Left renal pelvis (tissue), 4 donors: ENCODE measurements around the gene VOPP1. TPM values are rescaled to one million over a fixed set of nuclear protein-coding genes. Genes with fewer than 3 reads are reported as not detected.

Source experiments
- DNase-seq, 4 donors: peaks; one replicate each; pipeline ENCODE4 v3.0.0-alpha.2; 2013; ENCODE audit warnings: low read depth in 4 of 4, low spot score in 3 of 4
- polyA plus RNA-seq, 4 donors: library from polyadenylated mRNA; unstranded; fragments of 120-200 nt; gene quantifications; one replicate each; pipeline ENCODE4 v1.2.1, GENCODE V29; 2013; ENCODE audit not compliant: insufficient read length in 4 of 4

Gene VOPP1
- polyA plus RNA-seq, 4 donors = 41.4 to 61.0 (median 59.6) TPM

DNA sequence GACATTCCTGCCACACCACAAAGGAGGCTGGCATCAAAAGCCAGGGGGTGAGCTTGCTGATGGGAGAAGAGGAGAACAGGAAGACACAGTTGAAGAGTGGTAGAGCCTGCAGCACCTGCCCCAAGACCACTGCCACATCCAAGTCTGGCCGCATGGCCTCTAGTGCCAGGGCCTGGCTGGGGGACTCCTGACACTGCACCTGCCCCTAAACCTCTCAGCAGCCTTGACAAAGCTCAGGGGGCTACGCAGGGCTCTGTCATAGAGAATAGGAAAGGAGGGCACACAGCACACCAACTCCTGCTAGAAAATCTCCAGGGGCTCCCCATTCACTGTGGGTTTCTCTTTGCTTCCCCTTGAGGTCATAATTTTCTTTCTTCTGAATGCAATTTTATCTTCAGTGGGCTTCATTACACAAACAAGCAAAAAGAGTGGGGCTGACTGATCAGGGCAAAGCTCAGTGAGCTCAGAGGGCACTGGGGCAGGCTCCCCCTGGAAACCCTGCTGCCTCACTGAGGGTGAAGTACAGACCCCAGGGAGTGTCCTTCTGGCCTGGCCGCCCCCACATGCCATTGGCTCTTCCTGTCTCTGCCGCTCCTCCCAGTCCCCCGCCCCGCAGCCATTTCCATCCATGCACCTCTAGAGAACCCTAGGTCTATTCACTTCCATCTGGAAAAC lies 37.2 kb downstream of the VOPP1 start:
- no peak for DNase-seq

- DNase-seq = no peak
Observed at GRCh38 chr7:55534262-55534915, 37.9 kb downstream of the VOPP1 start.

DNA sequence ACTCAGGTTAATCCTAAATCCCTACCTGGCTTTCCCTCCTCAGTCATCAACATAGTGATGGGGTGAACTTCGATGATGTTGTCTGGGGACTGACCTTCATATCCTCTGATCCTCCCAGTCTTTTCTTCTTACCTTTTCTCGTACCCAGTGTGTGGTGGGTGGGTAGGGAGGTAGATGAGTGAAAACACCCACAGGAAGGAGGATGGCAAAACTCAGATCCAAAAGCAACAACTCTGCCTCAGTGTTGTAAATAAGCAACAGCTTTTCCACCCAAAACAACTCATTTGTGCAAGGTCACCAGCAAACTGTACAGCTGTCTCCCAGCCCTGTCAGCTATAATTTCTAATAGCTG lies 38.6 kb downstream of the VOPP1 start:
- no peak for DNase-seq

- DNase-seq = no peak
Observed at GRCh38 chr7:55533050-55533728, 39.1 kb downstream of the VOPP1 start.

- DNase-seq = no peak
Observed at GRCh38 chr7:55532150-55532917, 40.0 kb downstream of the VOPP1 start.

DNA sequence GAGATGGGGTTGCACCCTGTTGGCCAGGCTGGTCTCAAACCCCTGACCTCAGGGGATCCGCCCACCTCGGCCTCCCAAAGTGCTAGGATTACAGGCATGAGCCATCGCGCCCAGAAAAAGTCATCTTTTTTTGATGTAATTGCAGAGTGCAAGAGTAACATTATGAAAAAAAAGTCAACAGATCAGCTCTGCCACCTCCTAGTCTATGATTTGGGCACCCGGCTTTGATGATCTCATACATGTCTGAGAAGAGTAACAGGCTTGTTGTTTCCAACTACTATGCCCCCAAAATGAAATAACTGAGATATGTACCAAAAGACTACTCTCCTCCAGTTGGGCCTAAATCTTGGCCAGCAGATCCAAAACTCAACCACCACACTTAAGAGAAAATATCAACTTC lies 40.8 kb downstream of the VOPP1 start:
- DNase-seq = no peak

- DNase-seq = no peak
Observed at GRCh38 chr7:55527307-55527706, 45.0 kb downstream of the VOPP1 start.

- no peak for DNase-seq
Observed at GRCh38 chr7:55526770-55527169, 45.5 kb downstream of the VOPP1 start.

DNA sequence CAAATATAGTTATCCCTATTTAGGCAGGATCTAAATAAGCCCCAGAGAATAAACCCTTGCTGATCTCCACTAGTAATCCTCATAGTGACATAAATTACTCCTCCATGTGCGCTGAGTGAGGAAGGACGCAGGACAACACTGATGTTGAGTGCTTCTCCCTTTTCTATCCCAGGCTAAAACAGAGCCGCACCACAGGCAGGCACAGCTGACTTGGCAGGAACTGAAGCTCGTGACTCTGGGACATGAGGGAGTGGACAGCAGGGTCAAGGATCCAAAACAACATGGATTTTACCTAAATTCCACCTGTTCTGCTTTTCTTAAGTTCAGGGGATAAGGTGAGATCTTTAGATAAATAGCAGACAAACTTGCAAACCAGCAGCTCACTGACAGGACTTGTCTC lies 46.0 kb downstream of the VOPP1 start:
- DNase-seq = no peak

- no peak for DNase-seq
Observed at GRCh38 chr7:55524558-55525310, 47.6 kb downstream of the VOPP1 start.

DNA sequence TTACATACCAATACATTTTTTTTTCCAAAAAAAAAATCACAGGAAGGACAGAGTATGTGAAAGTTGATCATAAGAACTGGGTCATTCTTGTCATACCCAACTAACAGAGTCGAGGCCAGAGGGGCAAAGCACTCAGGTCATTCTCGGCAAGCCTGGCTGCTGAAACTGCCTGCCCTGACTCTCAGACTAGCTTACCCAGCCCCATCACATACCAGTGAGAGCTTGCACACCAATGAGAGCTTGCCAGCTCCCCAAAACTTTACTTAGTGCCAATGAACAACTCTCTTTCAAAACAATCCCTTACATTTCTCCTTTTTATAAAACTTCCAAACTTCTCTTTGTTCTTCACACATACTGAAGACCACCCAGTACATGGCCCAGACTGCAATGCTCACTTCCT lies 48.9 kb downstream of the VOPP1 start:
- no peak for DNase-seq

DNA sequence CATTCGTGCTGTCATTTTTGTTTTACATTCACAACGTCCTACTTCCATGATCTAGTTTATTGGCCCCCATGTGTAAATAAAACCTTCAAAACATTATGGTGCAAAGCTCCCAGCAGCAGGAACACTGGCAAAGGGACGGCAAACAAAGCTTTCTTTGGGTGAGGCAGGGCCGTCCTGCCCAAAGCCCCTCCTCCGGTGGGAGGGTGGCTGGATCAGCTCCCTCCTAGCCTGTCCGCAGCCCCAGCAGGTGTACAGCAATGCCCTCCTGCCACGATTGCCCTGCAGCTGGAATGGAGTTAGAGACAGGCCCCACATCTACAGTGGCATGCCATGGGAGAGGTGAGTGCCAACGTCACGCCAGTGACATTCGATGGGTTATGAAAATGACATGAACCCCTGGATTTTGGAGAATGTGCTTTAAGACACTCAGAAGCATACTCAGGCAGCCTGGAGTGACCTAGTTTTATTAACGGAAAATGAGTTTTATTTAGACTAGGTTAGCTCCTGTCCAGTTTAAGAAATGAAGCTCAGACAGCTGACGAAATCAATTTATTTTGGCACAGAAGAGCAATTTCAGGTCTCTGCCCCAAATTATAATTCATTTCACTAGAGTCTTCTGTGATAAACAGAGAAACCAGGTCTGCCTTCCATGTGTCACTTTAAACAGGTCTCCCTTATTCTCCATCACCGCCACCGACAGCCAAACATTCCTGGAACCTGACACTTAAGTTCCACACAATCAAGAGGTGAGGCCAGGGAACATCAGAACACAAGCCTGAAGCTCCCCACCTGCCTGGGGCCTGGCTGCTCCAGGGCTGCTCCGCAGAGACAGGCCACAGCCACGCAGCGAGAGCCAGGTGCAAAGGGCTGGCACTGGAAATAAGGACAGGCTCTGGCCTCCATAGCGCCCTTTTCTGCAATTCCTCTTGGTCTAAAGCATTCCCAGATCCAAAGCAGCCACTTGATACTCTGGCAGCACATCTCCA lies 50.1 kb downstream of the VOPP1 start:
- DNase-seq = no peak

DNA sequence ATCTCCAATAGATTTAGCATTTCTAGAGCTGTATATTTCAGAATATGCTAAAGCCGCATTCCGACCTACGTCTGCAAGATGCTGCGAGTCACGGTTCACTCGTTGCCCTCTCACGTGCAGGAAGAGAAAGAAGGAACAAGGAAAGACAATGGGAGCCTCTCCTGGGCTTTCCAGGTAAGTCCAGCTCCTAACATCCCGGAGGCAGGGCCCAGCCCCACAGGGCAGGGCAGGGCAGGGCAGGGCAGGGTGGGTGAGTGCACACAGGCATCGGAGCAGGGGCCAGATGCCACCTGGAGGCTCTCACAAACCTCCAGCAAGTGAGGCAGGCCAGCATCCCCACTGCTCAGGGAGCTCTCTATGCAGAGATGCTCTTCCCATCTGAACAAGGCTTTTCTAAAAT lies 50.8 kb downstream of the VOPP1 start:
- no peak for DNase-seq

GRCh38 chr7:55520426-55521140 lies 51.7 kb downstream of the VOPP1 start:
- DNase-seq = no peak

DNA sequence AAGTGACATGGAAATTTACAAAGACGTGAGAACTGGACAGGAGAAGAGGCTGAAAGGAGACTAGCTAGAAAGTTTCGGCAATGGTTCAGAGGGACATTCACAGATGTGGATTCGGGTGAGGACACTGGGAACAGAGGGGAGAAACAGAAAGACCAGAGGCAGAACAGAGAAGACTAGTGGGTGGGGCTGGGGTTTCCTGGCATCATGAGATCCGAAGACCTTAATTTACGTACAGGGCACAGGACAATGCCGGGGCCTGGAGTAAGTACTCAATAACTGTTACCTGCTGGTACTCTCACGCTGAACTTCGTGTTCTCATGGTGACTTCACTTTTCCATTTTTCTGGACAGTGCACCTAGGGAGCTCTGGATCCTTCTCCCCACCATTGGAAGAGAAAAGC lies 53.5 kb downstream of the VOPP1 start:
- DNase-seq = no peak

DNA sequence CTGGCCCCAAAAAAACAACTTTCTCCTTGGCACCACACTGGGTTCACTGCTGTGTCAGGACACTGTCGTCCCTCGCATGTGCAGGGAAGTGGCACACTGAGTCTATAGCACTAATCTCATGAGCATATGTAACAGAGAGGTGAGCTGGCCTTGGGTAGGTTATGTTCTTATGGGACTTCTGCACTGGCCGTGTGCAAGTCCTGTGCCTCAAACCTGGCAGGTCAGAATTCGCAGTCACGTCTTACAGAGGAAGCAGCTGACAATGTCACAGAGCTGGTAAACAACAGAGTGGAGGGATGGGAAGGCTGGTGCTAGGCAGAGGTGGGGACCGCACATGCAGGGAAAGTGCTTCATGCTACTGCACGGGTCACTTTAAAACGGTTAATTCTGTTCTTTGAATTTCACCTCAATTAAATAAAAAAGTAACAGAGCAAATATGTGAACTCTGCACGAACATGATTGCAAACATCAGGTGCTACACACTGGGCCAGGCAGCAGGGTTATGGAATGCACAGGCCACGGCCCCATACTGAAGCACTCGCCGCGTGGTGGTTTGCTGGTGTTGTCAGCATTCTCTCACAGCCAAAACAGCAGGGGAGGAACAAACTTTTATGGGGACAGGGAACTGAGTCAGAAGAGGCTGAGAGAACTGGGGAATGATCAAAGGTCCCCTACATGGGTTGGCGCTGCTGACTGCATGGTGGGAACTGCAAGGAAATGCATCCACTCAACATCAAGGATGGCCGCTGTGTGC lies 54.2 kb downstream of the VOPP1 start:
- DNase-seq = no peak

DNA sequence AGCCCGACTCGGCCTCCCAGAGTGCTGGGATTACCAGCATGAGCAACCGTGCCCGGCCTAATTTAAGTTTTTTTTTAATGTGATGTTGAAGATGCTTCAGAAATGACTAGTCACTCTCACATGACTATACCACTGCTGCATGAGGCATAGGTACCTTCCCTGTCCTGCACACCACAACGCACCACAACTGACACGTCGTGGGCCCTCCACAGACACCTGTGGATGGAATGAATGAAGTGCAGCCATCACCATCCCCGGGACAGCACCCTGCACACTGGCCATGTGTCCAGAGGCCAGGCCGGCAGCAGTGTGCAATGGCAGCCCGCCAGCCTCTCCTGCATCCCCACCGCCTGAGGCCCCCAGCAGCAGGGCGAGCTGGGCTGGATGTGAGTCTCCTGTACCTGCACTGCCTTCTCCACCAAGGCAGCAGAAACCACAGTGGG lies 55.1 kb downstream of the VOPP1 start:
- no peak for DNase-seq

DNA sequence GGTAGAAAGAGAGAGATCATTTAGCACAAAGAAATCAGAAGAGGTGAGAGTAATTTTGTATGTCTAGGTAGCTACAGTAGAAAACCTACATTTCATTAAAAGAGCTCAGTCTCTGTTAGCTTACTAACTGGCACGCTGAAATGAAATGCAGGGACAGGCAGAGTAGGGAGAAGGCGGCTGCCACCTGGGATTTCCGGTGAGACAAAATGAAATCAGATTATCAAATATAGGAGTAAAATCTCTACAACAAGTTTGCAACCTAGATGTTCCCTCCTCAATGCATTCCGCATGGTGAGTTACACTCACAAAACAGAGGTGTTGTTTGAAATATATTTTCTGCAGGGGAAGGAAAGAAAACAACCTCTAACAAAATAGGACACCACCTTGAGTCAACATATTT lies 55.9 kb downstream of the VOPP1 start:
- DNase-seq = no peak
